ENCODE results near the gene TMEM95. TPM values are rescaled to one million over a fixed set of nuclear protein-coding genes. Genes with fewer than 3 reads are reported as not detected.

TMEM95 gene, protein sequence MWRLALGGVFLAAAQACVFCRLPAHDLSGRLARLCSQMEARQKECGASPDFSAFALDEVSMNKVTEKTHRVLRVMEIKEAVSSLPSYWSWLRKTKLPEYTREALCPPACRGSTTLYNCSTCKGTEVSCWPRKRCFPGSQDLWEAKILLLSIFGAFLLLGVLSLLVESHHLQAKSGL
- not detected in 2 replicates for total RNA-seq

DNA sequence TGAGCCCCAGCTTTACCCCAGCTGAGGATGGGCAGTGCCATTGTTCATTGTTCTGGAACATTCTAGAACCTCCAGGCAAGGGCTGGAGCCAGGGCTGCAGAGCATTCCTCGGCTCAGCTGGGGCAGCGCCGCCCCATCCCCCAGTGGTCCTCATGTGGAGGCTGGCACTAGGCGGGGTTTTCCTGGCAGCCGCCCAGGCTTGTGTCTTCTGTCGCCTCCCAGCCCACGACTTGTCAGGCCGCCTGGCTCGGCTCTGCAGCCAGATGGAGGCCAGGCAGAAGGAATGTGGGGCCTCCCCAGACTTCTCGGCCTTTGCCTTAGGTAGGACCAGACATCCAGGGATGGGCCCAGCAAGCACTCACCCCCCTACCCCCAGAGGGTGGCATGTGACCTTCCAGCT is at the start of gene TMEM95:
TSS of gene TMEM95 (plus strand) at position 104 of the 400 bp plus-strand sequence. CDS start at position 153, 49 bp downstream.

DNA sequence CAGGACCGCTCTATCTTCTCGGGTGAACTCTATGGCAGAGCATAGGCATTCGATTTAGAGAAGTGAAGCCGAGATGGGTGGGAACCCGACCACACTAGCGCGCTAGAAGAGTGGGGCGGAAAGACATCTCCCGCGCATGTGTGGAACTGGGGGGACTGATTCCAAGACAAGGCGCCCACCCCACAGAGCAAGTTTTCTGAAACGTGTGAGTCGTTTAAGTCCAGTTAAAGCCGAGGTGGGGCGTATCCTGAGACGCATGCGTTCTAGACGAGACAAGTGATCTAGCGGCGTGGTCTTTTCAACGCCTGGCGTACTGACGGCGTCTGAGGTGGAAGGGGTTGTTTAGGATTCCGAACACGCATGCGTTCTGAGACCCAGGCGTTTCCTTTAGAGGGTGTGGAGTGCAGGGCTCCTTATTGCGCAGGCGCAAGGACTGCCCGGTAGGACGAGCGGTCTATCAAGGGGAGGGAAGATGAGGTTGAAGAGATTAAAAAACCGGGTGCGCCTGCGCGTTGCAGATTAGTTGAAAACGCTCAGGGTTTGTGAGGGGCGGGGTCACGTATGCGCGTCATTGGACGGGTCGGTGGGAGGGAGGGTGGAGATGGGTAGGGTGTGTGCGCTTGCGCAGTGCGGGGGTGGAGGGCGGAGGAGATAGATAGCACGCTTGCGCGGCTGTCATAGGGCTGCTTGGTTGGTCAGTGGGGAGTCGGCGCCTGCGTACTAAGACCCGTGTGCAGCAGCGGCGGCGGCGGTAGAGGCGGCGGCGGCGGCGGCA is 47.9 kb upstream of the TMEM95 start, which contains the start of gene EIF5A:
TSS of gene EIF5A (plus strand) at position 718 of the 775 bp plus-strand sequence. CDS start 2,008 bp downstream, outside the sequence.

DNA sequence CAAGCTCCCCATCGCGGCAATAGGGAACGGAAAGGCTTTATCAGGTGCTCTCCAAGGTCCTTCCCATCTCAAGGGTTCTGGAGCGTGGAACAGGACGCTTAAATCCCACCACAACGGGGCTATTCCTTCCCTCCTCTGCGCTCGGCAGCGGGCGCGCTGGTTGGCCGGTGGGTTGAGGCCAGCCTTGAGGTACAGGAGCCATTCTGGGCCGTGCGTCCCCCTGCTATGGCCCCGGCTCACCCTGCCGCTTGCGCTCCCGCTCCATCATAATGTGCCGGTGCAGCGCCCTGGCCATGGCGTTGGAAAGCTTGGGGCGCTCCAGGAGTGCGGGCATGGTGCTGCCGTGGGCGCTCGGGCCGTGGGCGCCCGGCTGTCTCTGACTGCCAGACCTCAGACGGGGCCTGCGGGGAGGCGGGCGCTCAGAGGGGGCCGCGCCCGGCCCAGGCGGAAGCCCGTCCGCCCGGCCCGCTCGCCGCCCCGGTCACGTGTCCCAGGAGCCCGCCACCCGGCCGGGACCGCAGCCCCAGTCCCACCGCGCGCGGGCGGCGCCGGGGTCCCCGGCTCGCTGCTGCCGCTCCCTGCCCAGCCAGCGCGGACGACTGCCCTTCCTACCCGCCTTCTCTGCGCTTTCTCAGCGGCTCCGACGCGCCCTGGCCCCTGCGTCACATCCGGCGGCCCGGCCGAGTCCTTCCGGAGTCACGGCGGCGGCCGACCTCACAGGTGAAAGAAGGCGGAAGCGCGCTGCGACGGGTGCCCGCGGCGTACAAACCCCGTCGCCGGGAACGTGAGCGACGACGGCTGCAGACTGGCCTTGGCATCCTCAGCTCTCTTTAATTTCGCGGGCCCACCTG is 40.0 kb upstream of the TMEM95 start, which contains the start of gene GPS2:
TSS of gene GPS2 (minus strand) at position 642 of the 851 bp plus-strand sequence. CDS start at position 334, 308 bp downstream.

DNA sequence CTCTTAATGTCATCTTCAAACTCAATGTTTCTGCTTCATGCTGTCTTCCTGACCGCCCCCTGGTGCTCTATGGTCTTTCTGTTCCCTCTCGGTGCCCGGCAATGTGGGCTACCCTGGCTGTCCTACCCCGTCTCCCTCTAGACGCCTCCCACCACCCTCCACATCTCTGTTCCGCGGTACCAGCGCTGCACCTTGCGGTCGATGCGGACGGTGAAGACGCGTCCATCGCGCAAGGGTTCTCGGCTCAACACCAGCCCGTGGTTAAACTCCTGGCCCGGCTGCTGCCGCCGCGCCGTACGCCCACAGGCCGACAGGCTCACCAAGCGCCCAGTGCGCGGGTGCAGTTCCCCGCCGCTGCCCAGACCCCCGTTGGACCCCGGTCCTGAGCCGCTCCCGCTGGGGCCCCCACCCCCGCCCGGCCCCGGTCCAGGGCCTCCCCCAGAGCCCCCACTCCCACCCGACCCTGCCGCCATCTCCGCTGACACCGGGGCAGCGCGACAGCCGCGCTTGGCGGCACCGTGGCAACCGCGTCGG is 26.0 kb upstream of the TMEM95 start, which contains the start of gene NEURL4:
TSS of gene NEURL4 (minus strand) at position 496 of the 534 bp plus-strand sequence. CDS start at position 473, 23 bp downstream.

DNA sequence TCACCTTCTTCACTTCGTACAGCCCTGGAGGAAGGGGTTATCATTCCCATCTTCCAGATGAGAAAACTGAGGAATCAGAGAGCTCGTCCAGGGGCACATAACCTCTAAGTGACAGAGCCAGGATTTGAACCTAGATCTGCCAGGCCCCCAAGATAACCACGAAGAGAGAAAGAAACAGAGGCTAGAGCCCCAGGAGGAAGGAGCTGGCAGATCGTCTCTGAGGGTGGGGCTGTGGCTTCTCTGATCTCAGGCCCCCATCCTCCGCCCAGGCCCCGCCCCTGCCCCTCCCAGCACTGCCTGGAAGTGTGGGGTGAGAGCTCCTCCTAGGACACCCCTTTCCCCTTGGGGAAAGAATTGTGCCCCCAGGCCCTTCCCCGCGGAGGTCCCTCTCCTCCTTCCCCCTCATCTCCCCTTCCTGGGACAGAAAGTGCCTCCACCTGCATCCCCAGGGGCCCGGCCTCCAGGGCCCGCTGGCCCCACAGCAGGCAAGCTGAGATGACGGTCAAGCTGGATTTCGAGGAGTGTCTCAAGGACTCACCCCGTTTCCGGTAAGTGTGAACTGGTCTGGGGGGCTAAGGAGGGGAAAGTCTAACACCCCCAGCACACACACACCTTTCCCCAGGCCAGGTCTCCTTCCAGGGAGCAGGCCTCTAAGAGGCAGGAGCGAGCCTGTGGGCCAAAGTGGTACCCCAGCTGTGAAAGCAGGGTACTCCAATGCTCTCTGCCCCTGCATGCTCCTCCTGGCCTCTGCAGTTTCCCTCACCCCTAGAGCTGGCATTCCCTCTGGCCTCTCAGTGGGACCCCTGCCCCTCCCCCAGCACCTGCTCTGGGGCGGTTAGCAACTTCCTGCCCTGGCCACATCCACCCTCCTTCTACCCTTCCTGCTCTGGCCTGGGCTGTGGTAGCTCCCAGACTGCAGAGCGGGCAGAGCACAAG is 18.4 kb upstream of the TMEM95 start, which contains the start of gene ACAP1:
TSS of gene ACAP1 (plus strand) at position 290 of the 936 bp plus-strand sequence. CDS start at position 496, 206 bp downstream.

DNA sequence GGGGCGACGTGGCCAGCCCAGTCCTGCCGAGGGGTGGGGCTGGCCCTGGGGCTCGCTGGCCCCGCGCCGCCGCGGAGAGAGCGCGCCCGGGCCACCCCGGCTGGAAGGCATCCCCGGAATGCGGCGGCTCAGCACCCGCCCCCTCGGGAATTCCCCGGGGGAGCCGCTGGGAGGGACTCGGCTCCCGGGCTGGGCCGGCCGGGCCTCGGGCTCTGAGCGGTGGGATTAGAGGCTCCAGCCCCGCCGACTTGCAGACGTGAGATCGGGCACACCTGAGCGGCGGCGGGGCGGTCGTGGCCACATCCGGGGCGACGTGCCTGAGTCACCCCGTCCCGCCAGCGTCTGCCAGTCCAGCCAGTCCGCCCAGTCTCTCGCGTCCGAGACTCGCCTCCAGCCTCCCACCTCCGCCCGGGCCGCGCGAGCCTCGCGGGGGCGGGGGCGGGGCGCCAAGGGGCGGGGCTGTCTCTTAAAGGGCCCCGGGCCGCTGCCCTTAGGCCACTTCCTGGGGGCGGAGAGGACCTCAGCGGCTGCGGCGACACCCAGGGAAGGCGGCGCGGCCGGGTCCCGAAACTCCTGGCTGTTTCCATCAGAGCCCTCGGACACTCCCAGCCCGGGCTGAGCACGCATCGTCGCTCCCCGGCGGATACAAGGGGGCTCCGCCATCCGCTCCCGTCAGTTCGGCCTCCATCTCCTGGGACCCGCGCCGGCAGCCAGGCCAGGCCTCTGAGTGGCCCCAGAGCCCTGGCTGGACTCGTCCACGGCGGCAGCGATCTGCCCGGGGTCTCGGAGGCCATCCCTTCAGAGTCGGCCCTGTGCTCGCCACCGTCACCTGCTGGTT is 3.1 kb upstream of the TMEM95 start, which contains the start of gene KCTD11:
TSS of gene KCTD11 (plus strand) at position 498 of the 838 bp plus-strand sequence.

DNA sequence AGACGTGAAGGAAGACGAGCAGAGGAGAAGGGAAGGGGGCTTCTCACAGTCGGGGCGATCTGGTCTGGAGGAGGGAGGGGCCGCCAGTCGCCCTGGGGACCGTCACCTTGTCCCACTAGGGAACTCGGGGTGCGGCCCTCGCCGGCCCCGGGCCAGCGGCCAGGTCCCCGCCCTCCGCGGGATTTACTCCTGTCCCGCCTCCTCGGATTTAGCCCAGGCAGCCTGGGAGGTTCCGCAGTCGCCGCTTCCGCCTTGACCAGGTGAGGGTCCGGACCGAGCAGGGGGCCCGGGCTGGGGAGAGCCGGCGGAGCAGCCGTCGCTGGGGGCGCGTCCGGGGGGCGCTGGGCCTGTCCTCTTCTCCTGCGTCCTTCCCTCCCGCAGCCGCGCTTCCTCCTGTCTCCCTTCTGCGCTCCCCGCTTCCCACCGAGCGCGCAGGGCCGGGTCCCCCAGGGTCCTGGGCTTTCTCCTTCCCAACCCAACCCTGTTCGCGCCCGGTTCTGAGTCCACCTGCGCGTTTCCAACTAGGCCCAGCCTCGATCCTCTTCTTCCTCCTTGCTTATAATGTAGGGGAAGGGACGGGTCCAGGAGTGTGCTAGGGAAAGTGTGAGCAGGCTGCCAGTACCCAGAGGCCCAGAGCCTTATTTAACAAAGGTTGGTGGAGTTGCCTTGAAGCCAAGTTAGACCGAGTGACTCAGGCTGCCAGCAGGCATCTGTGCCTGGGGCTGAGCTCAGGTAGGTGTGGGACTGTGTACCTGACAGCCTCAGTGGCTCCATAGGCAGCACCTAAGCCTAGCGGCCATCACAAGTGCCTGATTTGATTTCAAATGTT is 26.1 kb downstream of the TMEM95 start, which contains the start of gene TNK1:
TSS of gene TNK1 (plus strand) at position 235 of the 829 bp plus-strand sequence. CDS start 1,838 bp downstream, outside the sequence.

DNA sequence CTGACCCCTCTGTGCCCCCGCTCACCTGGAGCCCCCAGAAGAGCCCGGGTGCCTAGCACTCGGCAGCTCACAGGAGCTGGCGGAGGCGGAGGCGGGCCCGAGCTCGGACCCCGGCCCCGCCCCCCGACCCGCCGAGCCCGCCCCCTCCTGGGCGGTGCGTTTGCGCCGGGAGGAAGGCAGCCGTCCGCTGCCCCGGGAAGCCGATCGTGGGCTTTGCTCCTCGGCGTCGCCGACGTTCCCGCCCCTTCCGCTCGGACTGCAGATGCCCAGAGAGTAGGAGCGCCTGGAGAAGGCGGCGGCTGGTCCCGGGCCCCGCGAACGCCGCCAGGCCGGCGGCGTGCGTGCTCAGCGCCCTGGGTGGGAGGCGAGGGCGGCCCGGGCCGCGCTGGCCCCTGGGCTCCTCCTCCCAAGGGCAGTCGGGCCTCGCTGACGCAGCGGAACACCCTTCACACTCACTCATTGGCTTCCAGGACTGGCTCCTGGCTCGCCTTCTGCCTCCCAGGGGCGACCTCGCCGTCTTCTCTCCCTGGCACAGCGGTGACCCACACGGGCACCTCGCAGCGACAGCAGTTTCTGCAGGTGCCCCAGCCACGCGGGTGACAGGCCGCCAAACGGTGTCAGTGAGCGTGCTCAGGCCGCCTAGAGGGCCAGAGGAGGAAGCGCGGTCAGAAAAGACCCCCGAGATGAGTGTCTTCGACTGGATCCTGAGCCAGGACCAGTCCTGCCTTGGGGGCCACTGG is 39.7 kb downstream of the TMEM95 start, which contains the start of gene PLSCR3:
TSS of gene PLSCR3 (minus strand) at position 74 of the 740 bp plus-strand sequence. CDS start 415 bp downstream, outside the sequence.

DNA sequence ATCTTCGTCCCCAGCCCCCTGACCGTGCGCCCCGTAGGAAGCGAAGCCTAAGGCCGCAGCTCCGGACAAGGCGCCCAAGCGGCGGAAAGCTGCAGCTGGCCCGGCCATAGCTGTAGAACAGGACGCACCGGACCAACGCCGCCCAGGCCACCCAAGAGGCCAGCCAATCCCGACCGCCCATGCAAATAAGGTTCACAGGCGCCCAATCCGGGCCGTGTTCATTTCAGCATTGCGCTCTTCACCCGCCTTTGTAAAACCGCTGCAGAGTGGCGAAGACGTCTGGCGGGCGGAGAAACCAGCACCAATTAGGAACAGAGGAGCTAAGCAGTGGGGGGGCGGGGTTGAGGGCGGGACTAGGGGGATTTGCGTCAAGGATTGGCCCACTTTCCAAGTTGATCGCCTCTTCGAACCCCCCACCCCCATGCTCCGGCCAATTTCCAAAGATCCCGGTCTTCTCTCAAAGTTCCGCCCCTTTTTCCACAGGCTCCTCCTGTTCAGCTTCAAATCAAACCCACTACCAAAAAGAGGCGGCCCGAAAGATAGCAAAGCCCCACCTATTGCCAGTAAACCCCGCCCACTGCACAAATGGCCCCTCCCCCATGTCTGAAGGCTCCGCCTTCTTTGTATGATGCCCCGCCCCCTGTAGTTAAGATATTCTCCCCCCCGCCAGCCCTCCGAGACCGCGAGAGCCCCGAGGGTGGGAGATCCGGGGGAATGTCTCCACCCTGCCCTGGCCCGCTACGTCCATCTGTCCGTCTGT is 49.2 kb downstream of the TMEM95 start, which contains the start of gene TMEM256:
TSS of gene TMEM256 (minus strand) at position 121 of the 760 bp plus-strand sequence. CDS start at position 108, 13 bp downstream.

Other genes starting within 250 kb of the TMEM95 start
- not detected in 2 replicates for gene ASGR2, start 240.3 kb upstream of the TMEM95 start, total RNA-seq
- gene ASGR1, start 175.8 kb upstream of the TMEM95 start, total RNA-seq, result 0.56 and 0.58 TPM in 2 replicates
- gene DLG4, start 135.3 kb upstream of the TMEM95 start, total RNA-seq, result 12.7 and 16.3 TPM in 2 replicates
- gene ACADVL, start 135.2 kb upstream of the TMEM95 start, total RNA-seq, result 261 and 425 TPM in 2 replicates
- 49.8 and 59.5 TPM in 2 replicates for gene DVL2, start 120.6 kb upstream of the TMEM95 start, total RNA-seq
- gene PHF23, start 115.7 kb upstream of the TMEM95 start, total RNA-seq, result 40.0 and 40.8 TPM in 2 replicates
- 118 and 275 TPM in 2 replicates for gene GABARAP, start 112.7 kb upstream of the TMEM95 start, total RNA-seq
- 14.4 and 19.9 TPM in 2 replicates for gene CTDNEP1, start 103.4 kb upstream of the TMEM95 start, total RNA-seq
- gene ELP5, start 102.9 kb upstream of the TMEM95 start, total RNA-seq, result 22.0 and 57.3 TPM in 2 replicates
- gene CLDN7, start 92.7 kb upstream of the TMEM95 start, total RNA-seq, result 0.19 and 1.7 TPM in 2 replicates
- gene SLC2A4, start 73.4 kb upstream of the TMEM95 start, total RNA-seq, result under 0.01 and 0.28 TPM in 2 replicates
- 0.56 TPM in 1 of 2 replicates, not detected in the other for gene YBX2, start 60.5 kb upstream of the TMEM95 start, total RNA-seq
- 474 and 1,218 TPM in 2 replicates for gene EIF5A, start 47.5 kb upstream of the TMEM95 start, total RNA-seq
- 26.8 and 41.8 TPM in 2 replicates for gene GPS2, start 39.8 kb upstream of the TMEM95 start, total RNA-seq
- gene NEURL4, start 25.8 kb upstream of the TMEM95 start, total RNA-seq, result 12.7 and 23.8 TPM in 2 replicates
- gene ACAP1, start 18.6 kb upstream of the TMEM95 start, total RNA-seq, result 0.56 and 0.58 TPM in 2 replicates
- 10.4 and 13.5 TPM in 2 replicates for gene KCTD11, start 3.0 kb upstream of the TMEM95 start, total RNA-seq
- under 0.01 and 0.28 TPM in 2 replicates for gene TNK1, start 25.9 kb downstream of the TMEM95 start, total RNA-seq
- 14.4 and 15.5 TPM in 2 replicates for gene PLSCR3, start 39.4 kb downstream of the TMEM95 start, total RNA-seq
- gene TMEM256, start 48.9 kb downstream of the TMEM95 start, total RNA-seq, result 88.0 and 144 TPM in 2 replicates
- 2.3 and 4.2 TPM in 2 replicates for gene NLGN2, start 52.7 kb downstream of the TMEM95 start, total RNA-seq
- not detected in 2 replicates for gene SPEM1, start 65.2 kb downstream of the TMEM95 start, total RNA-seq
- gene SPEM2, start 70.5 kb downstream of the TMEM95 start, total RNA-seq, result not detected in 2 replicates
- gene SPEM3, start 73.7 kb downstream of the TMEM95 start, total RNA-seq, result not detected in 2 replicates
- 1.5 and 2.3 TPM in 2 replicates for gene TMEM102, start 80.3 kb downstream of the TMEM95 start, total RNA-seq
- gene FGF11, start 84.4 kb downstream of the TMEM95 start, total RNA-seq, result 2.5 and 14.7 TPM in 2 replicates
- 2.3 and 3.9 TPM in 2 replicates for gene CHRNB1, start 89.9 kb downstream of the TMEM95 start, total RNA-seq
- gene ZBTB4, start 124.5 kb downstream of the TMEM95 start, total RNA-seq, result 14.8 and 21.4 TPM in 2 replicates
- not detected in 2 replicates for gene SLC35G6, start 126.3 kb downstream of the TMEM95 start, total RNA-seq
- 49.6 and 88.0 TPM in 2 replicates for gene POLR2A, start 129.2 kb downstream of the TMEM95 start, total RNA-seq
- gene TNFSF12, start 193.9 kb downstream of the TMEM95 start, total RNA-seq, result 3.6 and 14.1 TPM in 2 replicates
- gene TNFSF13, start 203.6 kb downstream of the TMEM95 start, total RNA-seq, result 0.38 and 1.1 TPM in 2 replicates
- gene SENP3, start 206.8 kb downstream of the TMEM95 start, total RNA-seq, result 71.0 and 99.3 TPM in 2 replicates
- gene CD68, start 224.5 kb downstream of the TMEM95 start, total RNA-seq, result 7.5 and 15.2 TPM in 2 replicates
- gene MPDU1, start 228.7 kb downstream of the TMEM95 start, total RNA-seq, result 54.4 and 115 TPM in 2 replicates
- gene SOX15, start 234.9 kb downstream of the TMEM95 start, total RNA-seq, result 0.28 and 0.38 TPM in 2 replicates

Measured in regular cardiac myocyte (primary cell).